GM12891 (cell line): ENCODE measurements around the gene PPP1R9B.
A peak's percentile ranks its signal among the peaks of the same experiment; 100 is the strongest.

Experiments
- DNase-seq: peaks from one replicate; pipeline ENCODE4 v3.0.0; 2011; ENCODE audit warnings: low spot score; ENCODE audit not compliant: insufficient read length
- FAIRE-seq: peaks from 2 replicates; lab custom pipeline; 2011; peaks lifted over from hg19 to GRCh38; lab: Jason Lieb, UNC
- PAX5 ChIP-seq: IDR thresholded peaks from 2 replicates; pipeline ENCODE4 v1.6.1; 2011; ENCODE audit warnings: low read length, moderate library complexity, mild to moderate bottlenecking; ENCODE audit not compliant: insufficient read depth, severe bottlenecking
- POLR2A ChIP-seq: IDR thresholded peaks from 2 replicates; pipeline ENCODE4 v1.6.1; 2011; ENCODE audit warnings: low read depth, low read length, control low read depth
- POLR2AphosphoS5 ChIP-seq: IDR thresholded peaks from 2 replicates; pipeline ENCODE4 v1.6.1; 2011; ENCODE audit warnings: low read depth, low read length, control low read depth
- POU2F2 ChIP-seq: IDR thresholded peaks from 2 replicates; pipeline ENCODE4 v1.6.1; 2011; ENCODE audit warnings: low read depth, mild to moderate bottlenecking, control low read depth, low read length, moderate library complexity
- SPI1 ChIP-seq: IDR thresholded peaks from 2 replicates; pipeline ENCODE4 v1.6.1; 2011; ENCODE audit warnings: low read depth, low read length, control low read depth
- TAF1 ChIP-seq: IDR thresholded peaks from 2 replicates; pipeline ENCODE4 v1.6.1; 2011; ENCODE audit warnings: low read depth, low read length, control low read depth

PPP1R9B gene

GRCh38 chr17:50166518-50167181 is 16.2 kb upstream of the PPP1R9B start:
- DNase-seq (no peak), FAIRE-seq (peak; percentile 31)
- TF ChIP-seq POLR2AphosphoS5 (no peak), POU2F2 (no peak), POLR2A (no peak), PAX5 (no peak), SPI1 (no peak), TAF1 (no peak)

GRCh38 chr17:50165867-50166517 is 15.5 kb upstream of the PPP1R9B start, which contains the start of gene SGCA:
TSS of gene SGCA (plus strand) at chr17:50166005. CDS start at chr17:50166041, 36 bp downstream.
- DNase-seq, result no peak
- FAIRE-seq, result no peak
- TF ChIP-seq PAX5, result no peak
- no peak for TF ChIP-seq POLR2A
- no peak for TF ChIP-seq POLR2AphosphoS5
- TF ChIP-seq SPI1, result no peak
- TF ChIP-seq POU2F2, result no peak
- no peak for TF ChIP-seq TAF1

- FAIRE-seq (no peak), DNase-seq (no peak)
- TF ChIP-seq TAF1, result no peak
- no peak for TF ChIP-seq POLR2AphosphoS5
- no peak for TF ChIP-seq SPI1
- TF ChIP-seq POU2F2, result no peak
- TF ChIP-seq PAX5, result no peak
- no peak for TF ChIP-seq POLR2A
Measured at GRCh38 chr17:50165466-50165865, 15.0 kb upstream of the PPP1R9B start.

- FAIRE-seq (no peak), DNase-seq (no peak)
- TF ChIP-seq TAF1 (no peak), PAX5 (no peak), SPI1 (no peak), POLR2AphosphoS5 (no peak), POLR2A (no peak), POU2F2 (no peak)
Measured at GRCh38 chr17:50165066-50165465, 14.6 kb upstream of the PPP1R9B start.

- no peak for DNase-seq
- TF ChIP-seq PAX5 (no peak), POLR2A (no peak), TAF1 (no peak), SPI1 (no peak), POU2F2 (no peak), POLR2AphosphoS5 (no peak)
- FAIRE-seq, result no peak
Measured at GRCh38 chr17:50164697-50164988, 14.2 kb upstream of the PPP1R9B start.

- DNase-seq (no peak), FAIRE-seq (peak; percentile 73)
- TF ChIP-seq SPI1 (no peak), PAX5 (no peak), TAF1 (no peak), POLR2AphosphoS5 (no peak), POLR2A (no peak)
Measured at GRCh38 chr17:50163843-50164696, 13.6 kb upstream of the PPP1R9B start.

GRCh38 chr17:50162466-50163254 is 12.2 kb upstream of the PPP1R9B start:
- TF ChIP-seq SPI1 (no peak), TAF1 (no peak), POLR2AphosphoS5 (no peak), POU2F2 (no peak), POLR2A (no peak), PAX5 (no peak)
- DNase-seq (no peak), FAIRE-seq (no peak)

GRCh38 chr17:50161911-50162288 is 11.4 kb upstream of the PPP1R9B start:
- no peak for DNase-seq
- no peak for FAIRE-seq
- TF ChIP-seq PAX5, result no peak
